HL-60 (cell line): ENCODE measurements around the gene KRTAP3-3.

Experiments
- DNase-seq, 2 experiments: peaks; one replicate each; pipeline ENCODE4 v3.0.0-alpha.2; 2010 to 2020; ENCODE audit warnings: low read depth in 1 of 2, low spot score in 1 of 2
- H3K27ac ChIP-seq: fragments of 250-450 bp; sonication (Bioruptor Pico); replicated peaks from 2 replicates; pipeline ENCODE4 v1.5.1; 2020; ENCODE audit warnings: mild to moderate bottlenecking, moderate library complexity
- H3K27me3 ChIP-seq: fragments of 250-450 bp; sonication (Bioruptor Pico); 2 replicates; pipeline ENCODE4 v1.5.1; 2021; ENCODE audit warnings: mild to moderate bottlenecking, moderate library complexity; ENCODE audit not compliant: insufficient read depth, poor library complexity, severe bottlenecking
- H3K4me3 ChIP-seq: replicated peaks from 2 replicates; pipeline ENCODE4 v1.5.1; 2011; ENCODE audit warnings: mild to moderate bottlenecking, control low read depth, low read length; ENCODE audit not compliant: insufficient read depth
- CTCF ChIP-seq: IDR thresholded peaks from one replicate; pipeline ENCODE4 v1.5.1; 2011; ENCODE audit warnings: low read length, control low read depth, inconsistent platforms; ENCODE audit not compliant: insufficient read depth
- GABPA ChIP-seq: IDR thresholded peaks from 2 replicates; pipeline ENCODE4 v1.6.1; 2012; ENCODE audit warnings: low read depth
- POLR2AphosphoS5 ChIP-seq: IDR thresholded peaks from 2 replicates; pipeline ENCODE4 v1.6.1; 2012; ENCODE audit warnings: low read depth
- REST ChIP-seq: IDR thresholded peaks from 2 replicates; pipeline ENCODE4 v1.6.1; 2012; ENCODE audit warnings: low read depth; ENCODE audit not compliant: insufficient replicate concordance
- SPI1 ChIP-seq: IDR thresholded peaks from 2 replicates; pipeline ENCODE4 v1.6.1; 2012; ENCODE audit warnings: low read depth, mild to moderate bottlenecking, borderline replicate concordance

The KRTAP3-3 gene

GRCh38 chr17:41015454-41015853, 21.5 kb upstream of the KRTAP3-3 start:
- DNase-seq = no peak
- H3K27me3 ChIP-seq = no peaks in the 10 kb centered on the region
- H3K27ac ChIP-seq = no peak overlapping the region
- no peak for TF ChIP-seq GABPA
- TF ChIP-seq POLR2AphosphoS5 = no peak
- no peak for TF ChIP-seq CTCF
- no peak for TF ChIP-seq REST
- TF ChIP-seq SPI1 = no peak
- H3K4me3 ChIP-seq = no peak overlapping the region

- Histone ChIP-seq H3K27ac (no peak overlapping the region), H3K4me3 (no peak overlapping the region), H3K27me3 (no peaks in the 10 kb centered on the region)
- TF ChIP-seq REST (no peak), CTCF (no peak), POLR2AphosphoS5 (no peak), SPI1 (no peak), GABPA (no peak)
- DNase-seq = no peak
Observed at GRCh38 chr17:41013606-41014005, 19.6 kb upstream of the KRTAP3-3 start.

- TF ChIP-seq SPI1 (no peak), CTCF (no peak), POLR2AphosphoS5 (no peak), REST (no peak), GABPA (no peak)
- Histone ChIP-seq H3K4me3 (no peak overlapping the region), H3K27ac (no peak overlapping the region), H3K27me3 (no peaks in the 10 kb centered on the region)
- DNase-seq = no peak
Observed at GRCh38 chr17:41013181-41013580, 19.2 kb upstream of the KRTAP3-3 start.
